ENCODE data around the gene KAT6B.

DNA sequence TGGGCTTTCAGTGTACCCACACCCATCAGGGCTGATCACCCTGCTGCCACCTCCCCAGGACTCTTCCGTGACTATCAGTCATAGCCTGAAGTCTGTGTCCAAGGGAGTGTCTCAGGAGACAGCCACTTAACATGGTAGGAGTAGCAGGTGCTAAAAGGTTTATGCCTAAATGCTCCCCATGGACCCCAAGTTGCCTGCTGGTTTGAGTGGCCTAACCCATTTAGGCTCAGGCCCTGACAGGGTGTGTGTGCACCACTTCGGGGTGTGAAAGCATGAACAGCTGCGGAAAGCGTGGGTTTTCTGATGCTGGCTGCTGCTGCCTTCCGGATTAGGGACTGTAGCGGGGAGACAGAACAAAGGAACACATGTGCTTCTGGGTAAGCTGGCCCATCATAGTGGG lies 191.9 kb downstream of the KAT6B start:
- TF ChIP-seq, protein P1, sequence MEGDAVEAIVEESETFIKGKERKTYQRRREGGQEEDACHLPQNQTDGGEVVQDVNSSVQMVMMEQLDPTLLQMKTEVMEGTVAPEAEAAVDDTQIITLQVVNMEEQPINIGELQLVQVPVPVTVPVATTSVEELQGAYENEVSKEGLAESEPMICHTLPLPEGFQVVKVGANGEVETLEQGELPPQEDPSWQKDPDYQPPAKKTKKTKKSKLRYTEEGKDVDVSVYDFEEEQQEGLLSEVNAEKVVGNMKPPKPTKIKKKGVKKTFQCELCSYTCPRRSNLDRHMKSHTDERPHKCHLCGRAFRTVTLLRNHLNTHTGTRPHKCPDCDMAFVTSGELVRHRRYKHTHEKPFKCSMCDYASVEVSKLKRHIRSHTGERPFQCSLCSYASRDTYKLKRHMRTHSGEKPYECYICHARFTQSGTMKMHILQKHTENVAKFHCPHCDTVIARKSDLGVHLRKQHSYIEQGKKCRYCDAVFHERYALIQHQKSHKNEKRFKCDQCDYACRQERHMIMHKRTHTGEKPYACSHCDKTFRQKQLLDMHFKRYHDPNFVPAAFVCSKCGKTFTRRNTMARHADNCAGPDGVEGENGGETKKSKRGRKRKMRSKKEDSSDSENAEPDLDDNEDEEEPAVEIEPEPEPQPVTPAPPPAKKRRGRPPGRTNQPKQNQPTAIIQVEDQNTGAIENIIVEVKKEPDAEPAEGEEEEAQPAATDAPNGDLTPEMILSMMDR (IDR thresholded peaks at IDR 0.05), result no peak
- TF ChIP-seq POLR2AphosphoS5 (IDR thresholded peaks at IDR 0.05), result no peak
